ENCODE measurements around the gene UNC5CL.

Gene UNC5CL, protein sequence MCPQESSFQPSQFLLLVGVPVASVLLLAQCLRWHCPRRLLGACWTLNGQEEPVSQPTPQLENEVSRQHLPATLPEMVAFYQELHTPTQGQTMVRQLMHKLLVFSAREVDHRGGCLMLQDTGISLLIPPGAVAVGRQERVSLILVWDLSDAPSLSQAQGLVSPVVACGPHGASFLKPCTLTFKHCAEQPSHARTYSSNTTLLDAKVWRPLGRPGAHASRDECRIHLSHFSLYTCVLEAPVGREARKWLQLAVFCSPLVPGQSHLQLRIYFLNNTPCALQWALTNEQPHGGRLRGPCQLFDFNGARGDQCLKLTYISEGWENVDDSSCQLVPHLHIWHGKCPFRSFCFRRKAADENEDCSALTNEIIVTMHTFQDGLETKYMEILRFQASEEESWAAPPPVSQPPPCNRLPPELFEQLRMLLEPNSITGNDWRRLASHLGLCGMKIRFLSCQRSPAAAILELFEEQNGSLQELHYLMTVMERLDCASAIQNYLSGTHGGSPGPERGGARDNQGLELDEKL

DNA sequence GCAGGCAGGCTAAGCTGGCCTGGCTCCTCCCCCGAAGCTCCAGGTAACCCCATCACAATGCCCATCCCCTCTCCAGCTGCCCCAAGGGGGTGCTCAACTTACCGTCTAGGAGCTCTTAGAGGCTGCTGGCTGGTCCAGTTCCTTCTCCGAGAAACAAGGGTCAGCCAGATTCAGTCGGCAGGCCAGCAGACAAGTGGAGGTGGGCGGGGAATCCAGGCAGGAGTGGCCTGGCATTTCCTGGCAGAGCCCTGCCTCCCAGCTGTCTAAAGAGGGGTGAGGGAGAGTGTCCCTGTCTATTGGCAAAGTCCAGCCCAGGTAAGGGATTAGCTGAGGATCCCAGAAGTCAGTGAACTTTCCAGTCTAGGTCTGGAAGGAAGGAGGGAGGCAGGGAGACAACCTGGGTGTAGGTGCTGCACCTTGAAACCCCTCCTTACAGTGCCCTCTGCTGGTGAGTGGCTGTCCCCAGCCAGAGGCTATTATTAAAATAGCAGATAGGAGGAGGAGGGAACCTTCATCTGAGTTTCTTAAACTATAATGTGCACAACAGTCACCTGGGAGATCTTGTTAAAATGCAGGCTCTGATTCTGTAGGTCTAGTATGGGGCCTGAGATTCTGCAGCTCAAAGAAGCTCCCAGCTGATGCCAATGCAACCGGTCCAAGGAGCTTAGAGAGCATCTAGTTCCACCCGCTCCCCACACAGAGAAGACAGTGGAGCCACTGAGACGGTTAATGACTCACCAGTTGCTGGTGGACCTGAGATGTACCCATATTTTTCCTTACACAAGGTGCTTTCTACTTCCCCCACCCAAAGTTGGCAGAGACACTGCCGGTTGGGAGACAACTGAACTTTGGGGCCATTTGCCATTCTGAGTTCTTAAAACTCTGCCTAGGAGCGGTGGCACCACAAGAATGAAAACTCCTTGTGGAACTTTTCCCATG lies at the start of gene UNC5CL:
UNC5CL (minus strand) TSS at position 162 of the 939 bp plus-strand sequence. CDS start 4,147 bp downstream, outside the sequence.
- peak; percentile 5 to 28 (median 21) for DNase-seq

- no peak for DNase-seq
Measured at GRCh38 chr6:41088451-41088850, 49.4 kb upstream of the UNC5CL start.

- no peak for DNase-seq
Measured at GRCh38 chr6:41085182-41085581, 46.2 kb upstream of the UNC5CL start.

GRCh38 chr6:41083072-41083471 lies 44.1 kb upstream of the UNC5CL start:
- DNase-seq = no peak

DNA sequence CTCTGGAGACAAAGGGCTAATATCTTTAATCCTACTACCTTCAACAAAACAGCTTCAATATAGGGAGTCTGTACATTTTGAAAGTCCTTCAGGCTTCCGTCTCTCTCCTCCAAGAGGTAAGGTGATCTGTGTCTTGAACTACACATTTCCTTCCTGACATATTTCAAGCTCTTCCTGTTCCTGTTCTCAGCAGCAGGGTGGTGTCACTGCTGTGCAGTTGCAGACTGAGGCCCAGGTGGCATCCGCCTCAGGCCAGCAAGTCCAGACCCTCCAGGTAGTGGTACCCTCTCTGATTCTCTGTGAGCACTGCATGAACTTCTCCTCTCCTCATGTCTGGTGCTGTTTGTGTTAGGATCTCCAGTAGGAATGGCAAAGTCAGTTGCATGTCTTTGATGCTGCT lies 41.6 kb upstream of the UNC5CL start:
- DNase-seq = no peak

DNA sequence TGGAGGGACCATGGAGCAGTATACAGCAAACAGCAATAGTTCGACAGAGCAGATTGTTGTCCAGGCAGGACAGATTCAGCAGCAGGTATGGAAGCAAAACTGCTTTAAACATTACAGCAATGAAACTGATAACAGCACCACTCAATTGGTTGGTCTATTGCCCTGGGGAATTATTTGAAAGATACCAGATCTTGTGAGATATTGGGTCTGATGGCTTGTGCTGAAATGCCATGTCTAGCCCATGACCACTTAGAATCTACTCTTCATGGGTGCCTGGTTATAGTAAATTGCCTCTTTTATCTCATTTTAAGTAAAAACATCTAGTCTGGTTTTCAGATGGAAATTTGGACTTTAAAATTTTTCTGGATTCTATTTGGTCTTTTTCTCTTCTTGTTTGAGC lies 40.1 kb upstream of the UNC5CL start:
- no peak for DNase-seq

DNA sequence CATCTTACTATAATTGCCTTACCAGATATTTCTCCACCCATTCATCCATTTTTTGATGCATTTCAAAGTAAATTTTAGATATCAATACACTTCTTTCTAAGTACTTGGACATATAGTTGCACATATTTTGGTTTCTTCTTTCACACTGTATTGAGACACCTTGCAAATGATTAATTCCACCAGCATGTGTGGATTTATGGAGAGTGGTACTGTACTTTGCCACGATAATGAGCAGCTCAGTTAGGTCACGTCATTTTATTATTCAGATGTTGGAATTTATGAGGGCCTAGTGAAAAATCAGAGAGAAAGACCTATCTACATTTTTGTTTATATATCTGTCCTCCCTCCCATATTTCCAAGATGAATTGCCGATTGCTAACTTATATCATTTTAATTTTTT lies 39.1 kb upstream of the UNC5CL start:
- no peak for DNase-seq

DNA sequence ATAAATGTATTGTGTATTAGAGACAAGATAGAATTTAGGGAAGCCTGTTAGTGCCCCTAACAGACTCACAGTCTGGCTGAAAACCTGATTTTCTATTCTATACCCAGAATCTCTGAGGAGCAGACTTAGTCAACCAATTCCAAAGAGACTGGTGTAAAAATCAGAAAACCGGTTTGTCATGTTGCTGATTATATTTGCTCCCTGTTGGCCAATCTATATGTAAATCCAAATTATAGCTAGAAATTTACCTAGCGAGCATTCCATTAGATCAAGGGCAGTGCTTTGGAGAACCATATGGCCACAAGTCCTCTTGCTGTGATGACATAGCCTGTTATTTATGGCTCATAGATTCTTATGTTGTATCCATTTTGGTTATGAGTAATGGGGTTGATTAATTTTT lies 38.5 kb upstream of the UNC5CL start:
- no peak for DNase-seq

DNA sequence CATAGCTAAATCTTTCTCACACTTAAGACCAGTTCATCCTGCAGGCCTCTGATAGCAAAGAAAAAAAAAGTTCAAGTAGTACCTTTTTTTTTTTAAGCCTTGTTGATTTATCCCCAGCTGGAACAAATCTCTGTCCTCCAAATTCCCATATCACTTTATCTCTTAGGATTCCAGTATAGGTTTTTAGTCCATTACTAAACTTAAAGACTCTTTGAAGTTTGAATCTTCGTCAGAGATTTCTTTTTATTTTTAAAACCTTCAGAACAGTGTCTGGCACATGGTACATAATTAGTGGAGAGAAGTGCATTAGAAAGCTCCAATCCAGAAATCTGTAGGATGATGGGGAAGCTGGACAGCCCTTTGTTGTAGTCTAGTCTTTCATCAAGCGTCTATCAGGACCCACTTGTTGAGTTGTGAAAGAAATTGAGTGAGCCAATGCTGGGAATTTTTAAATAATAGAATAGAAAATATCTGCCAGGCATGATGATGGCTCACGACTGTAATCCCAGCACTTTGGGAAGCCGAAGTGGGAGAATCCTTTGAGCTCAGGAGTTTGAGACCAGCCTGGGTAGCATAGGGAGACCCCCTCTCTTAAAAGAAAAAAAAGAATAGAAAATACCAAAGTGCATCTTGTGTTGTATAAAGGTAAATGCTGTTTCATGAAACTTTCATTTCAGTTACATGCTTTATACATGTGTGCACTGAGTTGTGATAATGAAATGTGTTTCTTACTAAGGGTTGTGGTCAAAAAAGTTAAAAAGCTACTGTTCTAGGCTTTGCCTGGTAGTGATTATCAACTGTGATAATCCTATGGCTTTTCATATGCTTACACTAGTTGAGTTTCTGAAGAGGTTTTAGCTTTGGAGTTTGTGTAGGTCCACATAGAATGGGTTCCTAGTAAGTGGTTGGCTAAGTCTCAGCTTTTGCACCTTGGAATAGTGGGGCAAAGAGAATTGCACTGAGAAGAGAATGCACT lies 36.9 kb upstream of the UNC5CL start:
- no peak for DNase-seq

- DNase-seq = no peak
Measured at GRCh38 chr6:41074692-41075436, 35.8 kb upstream of the UNC5CL start.

- no peak for DNase-seq
Measured at GRCh38 chr6:41073968-41074691, 35.1 kb upstream of the UNC5CL start.

DNA sequence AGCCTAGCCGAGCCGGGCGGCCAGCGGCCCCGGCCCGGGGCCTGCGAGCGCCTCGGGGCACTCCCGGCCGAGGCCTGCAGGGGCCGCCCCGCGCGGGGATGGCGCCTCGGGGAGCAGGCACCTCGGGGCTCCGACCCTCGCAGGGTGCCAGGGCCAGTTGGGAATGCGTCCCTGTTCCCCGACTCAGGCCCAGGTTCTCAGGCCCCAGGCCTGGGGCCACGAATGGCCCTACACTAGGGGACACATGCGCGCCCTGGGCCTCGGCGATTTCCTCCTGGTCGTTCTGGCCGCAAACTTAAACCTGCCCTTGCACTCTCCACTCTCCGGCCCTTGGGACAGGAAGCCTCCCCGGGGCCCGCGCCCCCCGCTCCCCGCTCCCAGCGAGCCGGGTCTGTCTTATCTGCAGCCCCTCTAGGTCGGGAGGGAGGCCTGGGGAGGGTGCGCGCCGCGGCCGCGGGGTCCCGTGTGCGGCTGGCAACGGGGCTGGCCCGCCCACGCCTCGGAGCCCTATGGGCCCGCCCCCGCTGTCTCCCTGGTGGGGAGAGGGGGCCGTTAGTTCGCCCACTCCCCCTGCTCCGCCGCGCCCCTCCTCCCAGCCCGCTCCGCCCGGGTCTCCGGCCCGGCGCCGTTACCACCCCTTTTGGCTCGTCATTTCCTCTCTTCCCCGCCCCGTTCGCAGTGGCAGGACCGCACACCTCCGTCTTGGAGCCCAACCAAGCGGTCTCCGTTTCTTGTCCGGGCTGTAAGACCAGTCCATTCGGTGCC lies 34.4 kb upstream of the UNC5CL start:
- DNase-seq = peak; percentile 59 to 67 (median 61)

DNA sequence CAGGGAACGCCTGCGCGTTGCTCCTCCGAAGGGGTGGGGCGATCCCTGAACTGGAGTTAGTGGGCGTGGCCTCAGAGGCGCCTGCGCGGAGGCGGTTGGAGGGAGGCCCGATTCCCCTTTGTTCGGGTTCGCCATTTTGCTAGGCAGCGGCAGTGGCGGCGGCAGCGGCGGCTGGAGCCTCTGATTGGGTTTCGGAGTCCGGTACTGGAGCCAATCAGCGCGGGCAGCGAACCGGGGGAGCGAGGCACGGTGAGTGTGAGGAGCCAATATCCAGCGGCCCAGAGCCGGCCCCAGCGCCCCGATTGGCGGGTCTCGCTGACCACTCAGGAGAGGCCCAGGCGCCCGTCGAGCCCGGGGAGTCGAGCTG lies 33.8 kb upstream of the UNC5CL start, which contains the start of gene NFYA:
NFYA (plus strand) TSS at position 139 of the 367 bp plus-strand sequence. CDS start 6,116 bp downstream, outside the sequence.
- peak; percentile 100 for DNase-seq

DNA sequence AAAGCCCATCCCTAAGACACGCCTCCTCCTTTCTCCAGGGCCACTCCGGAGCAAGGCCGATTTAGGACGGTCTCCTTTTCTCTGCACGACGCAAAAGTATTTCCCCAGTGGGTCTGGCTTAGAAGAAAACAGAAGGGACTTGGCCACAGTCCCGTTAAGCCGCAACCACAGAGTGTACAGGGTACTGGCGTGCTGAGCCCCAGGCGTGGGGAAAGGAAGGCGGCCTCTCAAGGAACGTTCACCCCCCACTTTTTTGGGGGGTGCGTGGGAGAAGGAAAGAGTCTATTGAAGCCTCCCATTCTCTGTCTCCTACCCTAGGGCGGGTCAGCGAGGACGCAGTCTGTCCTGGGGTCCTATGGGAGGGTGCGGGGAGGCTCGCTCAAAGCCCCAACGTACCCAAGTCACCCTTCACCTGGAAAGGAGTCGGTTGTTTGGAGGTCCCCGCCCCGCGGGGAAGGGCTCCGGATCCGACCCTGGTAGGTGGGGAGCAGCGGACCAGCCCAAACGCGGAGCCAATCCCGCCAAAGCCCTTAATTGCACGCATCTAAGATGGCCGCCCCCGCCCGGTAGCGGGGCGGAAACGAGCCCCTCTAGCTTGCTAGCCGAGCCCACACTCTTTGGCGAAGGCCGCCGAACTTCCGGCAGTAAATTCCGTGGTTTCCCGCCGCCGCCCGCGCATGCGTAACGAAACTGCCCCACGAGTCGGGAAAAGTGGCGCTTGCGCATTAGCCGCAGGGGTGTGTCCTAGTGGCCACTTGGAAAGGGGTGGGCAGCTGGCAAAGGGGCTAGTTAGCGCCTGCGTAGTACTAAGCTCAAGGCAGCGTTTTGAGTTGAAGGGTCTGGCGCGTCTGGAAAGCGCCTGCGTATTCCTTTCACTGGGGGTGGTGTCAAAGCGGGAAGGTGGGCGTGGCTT lies 33.2 kb upstream of the UNC5CL start, which contains the start of gene OARD1:
OARD1 (minus strand) TSS at position 434 of the 913 bp plus-strand sequence. CDS start 722 bp downstream, outside the sequence.
- peak; percentile 100 for DNase-seq

- DNase-seq = peak in 1 of 4 experiments; percentile 34
Measured at GRCh38 chr6:41071501-41071922, 32.5 kb upstream of the UNC5CL start.

DNA sequence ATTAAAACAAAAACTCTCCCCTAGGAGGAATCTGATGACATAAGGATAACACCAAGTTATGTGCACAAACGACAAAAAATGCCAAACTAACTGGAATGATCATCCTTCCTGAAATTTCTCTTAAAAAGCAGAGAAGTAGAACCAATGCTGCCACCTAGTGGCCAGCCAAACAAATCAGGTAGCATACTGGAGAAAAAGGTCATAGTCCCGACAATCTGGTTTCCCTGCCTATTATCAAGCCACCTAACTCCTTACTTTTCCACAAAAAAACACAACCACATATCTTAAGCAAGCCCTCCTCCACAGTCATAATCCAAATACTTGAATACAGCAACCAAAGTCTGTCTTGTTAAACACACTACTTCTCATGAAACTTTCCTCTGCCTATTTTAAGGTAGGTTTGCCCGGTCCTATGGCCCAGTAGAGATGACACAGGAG lies 27.9 kb upstream of the UNC5CL start:
- peak in 3 of 4 experiments; percentile 20 to 47 (median 31) for DNase-seq

DNA sequence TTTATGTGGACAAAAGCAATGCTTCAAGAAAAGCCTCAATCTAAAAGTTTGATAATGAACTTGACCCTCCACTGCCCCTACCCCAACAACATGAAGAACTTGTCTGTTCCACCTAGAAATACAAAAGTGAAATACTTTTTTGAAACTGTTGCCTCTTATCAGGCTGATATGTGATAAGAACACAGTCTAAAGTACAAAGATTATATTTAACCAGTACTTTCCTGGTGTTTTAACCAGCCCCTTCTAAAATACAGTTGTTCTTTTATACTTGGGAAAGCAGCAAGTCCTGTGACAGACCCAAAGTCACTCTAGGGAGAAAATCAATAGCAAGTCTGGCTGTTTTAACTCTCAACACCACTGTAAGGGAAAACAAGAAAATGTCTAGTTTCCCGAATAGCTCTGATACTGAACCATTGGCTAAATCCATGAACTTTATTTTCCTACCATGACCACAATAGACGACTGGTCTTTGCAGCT lies 26.6 kb upstream of the UNC5CL start:
- DNase-seq = no peak

DNA sequence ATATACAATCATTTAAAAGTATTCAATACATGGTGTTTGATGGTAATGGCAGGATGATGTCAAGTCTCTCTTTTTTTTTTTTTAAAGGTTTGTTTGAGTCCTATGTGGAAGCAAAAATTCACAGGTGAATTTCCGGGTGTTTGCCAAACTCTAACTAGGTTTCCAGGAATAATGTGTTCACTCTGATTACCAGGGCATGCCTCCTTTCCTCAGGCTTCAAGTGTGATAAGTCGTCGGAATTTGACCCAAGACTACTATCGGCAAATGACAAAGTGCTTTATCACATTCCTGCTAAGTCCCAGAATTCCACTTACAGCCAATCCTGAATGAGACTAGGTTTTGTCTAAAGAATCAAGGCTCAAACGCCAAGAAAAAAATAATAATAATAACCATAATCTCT lies 25.8 kb upstream of the UNC5CL start:
- DNase-seq = no peak

All from activated CD4-positive, CD25-positive, alpha-beta regulatory T cell (primary cell).